H9 (cell line): Measurements from ENCODE around the gene CYFIP1. TPM values are rescaled to one million over a fixed set of nuclear protein-coding genes. Genes with fewer than 3 reads are reported as not detected.

ENCODE experiments used
- DNase-seq: peaks from one replicate; pipeline ENCODE4 v3.0.0-alpha.2; 2017
- H2AFZ ChIP-seq: one replicate; pipeline ENCODE4 v1.6.1; 2013; ENCODE audit warnings: mild to moderate bottlenecking, low read length, control low read depth, moderate library complexity
- H2AK5ac ChIP-seq: 2 replicates; pipeline ENCODE4 v1.6.1; 2013; ENCODE audit warnings: low read length, control low read depth, mixed read lengths; ENCODE audit not compliant: insufficient read length
- H2BK120ac ChIP-seq: one replicate; pipeline ENCODE4 v1.6.1; 2013; ENCODE audit warnings: low read depth, mild to moderate bottlenecking, low read length, control low read depth, inconsistent platforms; ENCODE audit not compliant: poor library complexity, severe bottlenecking
- H2BK12ac ChIP-seq: 2 replicates; pipeline ENCODE4 v1.6.1; 2013; ENCODE audit warnings: low read length, control low read depth, mixed read lengths, low read depth; ENCODE audit not compliant: insufficient read length
- H2BK15ac ChIP-seq: 2 replicates; pipeline ENCODE4 v1.6.1; 2013; ENCODE audit warnings: low read depth, low read length, control low read depth
- H2BK20ac ChIP-seq: one replicate; pipeline ENCODE4 v1.6.1; 2013; ENCODE audit warnings: low read depth, mild to moderate bottlenecking, low read length, control low read depth, inconsistent platforms; ENCODE audit not compliant: poor library complexity, severe bottlenecking
- H2BK5ac ChIP-seq: 2 replicates; pipeline ENCODE4 v1.6.1; 2013; ENCODE audit warnings: low read length, control low read depth, mixed read lengths; ENCODE audit not compliant: insufficient read length
- H3K14ac ChIP-seq: 2 replicates; pipeline ENCODE4 v1.6.1; 2013; ENCODE audit warnings: low read length, control low read depth; ENCODE audit not compliant: insufficient read depth
- H3K18ac ChIP-seq: 2 replicates; pipeline ENCODE4 v1.6.1; 2013; ENCODE audit warnings: low read depth, mild to moderate bottlenecking, mixed read lengths, low read length, control low read depth; ENCODE audit not compliant: insufficient read length
- H3K23ac ChIP-seq: 2 replicates; pipeline ENCODE4 v1.6.1; 2013; ENCODE audit warnings: low read length, control low read depth, mixed read lengths, low read depth; ENCODE audit not compliant: insufficient read length
- H3K23me2 ChIP-seq: 2 replicates; pipeline ENCODE4 v1.6.1; 2013; ENCODE audit warnings: low read depth, mild to moderate bottlenecking, mixed read lengths, low read length, control low read depth; ENCODE audit not compliant: insufficient read length, poor library complexity, severe bottlenecking
- H3K27ac ChIP-seq: 2 replicates; pipeline ENCODE4 v1.5.1; 2013; ENCODE audit warnings: low read length, control low read depth, mixed read lengths, low read depth; ENCODE audit not compliant: insufficient read length
- H3K27me3 ChIP-seq: 2 replicates; pipeline ENCODE4 v1.6.1; 2013; ENCODE audit warnings: low read length, control low read depth, inconsistent platforms; ENCODE audit not compliant: insufficient read depth
- H3K4ac ChIP-seq: 2 replicates; pipeline ENCODE4 v1.6.1; 2013; ENCODE audit warnings: low read depth, mild to moderate bottlenecking, control low read depth, inconsistent platforms, low read length, moderate library complexity
- H3K4me1 ChIP-seq: 2 replicates; pipeline ENCODE4 v1.6.1; 2013; ENCODE audit warnings: low read length, control low read depth, inconsistent platforms; ENCODE audit not compliant: insufficient read depth
- H3K4me2 ChIP-seq: 2 replicates; pipeline ENCODE4 v1.6.1; 2013; ENCODE audit warnings: low read length, control low read depth, mixed read lengths; ENCODE audit not compliant: insufficient read length, insufficient read depth
- H3K56ac ChIP-seq: 2 replicates; pipeline ENCODE4 v1.6.1; 2013; ENCODE audit warnings: low read depth, mild to moderate bottlenecking, mixed read lengths, low read length, control low read depth; ENCODE audit not compliant: insufficient read length
- H3K79me1 ChIP-seq: 2 replicates; pipeline ENCODE4 v1.6.1; 2013; ENCODE audit warnings: low read depth, mild to moderate bottlenecking, moderate library complexity, low read length, control low read depth, inconsistent platforms; ENCODE audit not compliant: insufficient read depth, poor library complexity, severe bottlenecking
- H3K79me2 ChIP-seq: 2 replicates; pipeline ENCODE4 v1.6.1; 2013; ENCODE audit warnings: low read length, control low read depth, inconsistent platforms; ENCODE audit not compliant: insufficient read depth
- H3K9ac ChIP-seq: 2 replicates; pipeline ENCODE4 v1.6.1; 2013; ENCODE audit warnings: low read length, control low read depth, mixed read lengths; ENCODE audit not compliant: insufficient read length; ENCODE audit errors: extremely low read depth
- H3K9me3 ChIP-seq: one replicate; pipeline ENCODE4 v1.6.1; 2013; ENCODE audit warnings: low read depth, low read length, inconsistent platforms; ENCODE audit not compliant: control insufficient read depth
- H3T11ph ChIP-seq: one replicate; pipeline ENCODE4 v1.6.1; 2013; ENCODE audit warnings: mild to moderate bottlenecking, low read length, control low read depth, inconsistent platforms
- H4K20me1 ChIP-seq: one replicate; pipeline ENCODE4 v1.6.1; 2013; ENCODE audit not compliant: control insufficient read depth, insufficient read length, insufficient read depth
- H4K5ac ChIP-seq: 2 replicates; pipeline ENCODE4 v1.6.1; 2013; ENCODE audit warnings: low read depth, mild to moderate bottlenecking, mixed read lengths, low read length, control low read depth; ENCODE audit not compliant: insufficient read length
- H4K8ac ChIP-seq: replicated peaks from 2 replicates; pipeline ENCODE4 v1.6.1; 2013; ENCODE audit warnings: low read length, control low read depth, mixed read lengths, low read depth; ENCODE audit not compliant: insufficient read length
- H4K91ac ChIP-seq: 2 replicates; pipeline ENCODE4 v1.6.1; 2013; ENCODE audit warnings: low read depth, mild to moderate bottlenecking, moderate library complexity, mixed read lengths, low read length, control low read depth; ENCODE audit not compliant: insufficient read length
- H3K27ac Mint-ChIP-seq, 3 experiments: 2 replicates in 2 of 3; 3 replicates in 1 of 3; pipeline ENCODE4 v1.8.0; 2020 to 2021; ENCODE audit warnings: mixed read lengths in 3 of 3, mild to moderate bottlenecking in 1 of 3, moderate library complexity in 1 of 3
- H3K27me3 Mint-ChIP-seq: 2 replicates; pipeline ENCODE4 v1.8.0; 2021; ENCODE audit warnings: low read depth, mild to moderate bottlenecking, moderate library complexity, mixed read lengths
- H3K36me3 Mint-ChIP-seq, 3 experiments: 2 replicates in 2 of 3; 3 replicates in 1 of 3; pipeline ENCODE4 v1.8.0; 2020 to 2021; ENCODE audit warnings: low read depth in 3 of 3, mixed read lengths in 3 of 3; ENCODE audit not compliant: insufficient read depth in 1 of 3
- H3K4me1 Mint-ChIP-seq, 2 experiments: 2 replicates each; pipeline ENCODE4 v1.8.0; 2020; ENCODE audit warnings: mixed read lengths in 2 of 2
- H3K4me3 Mint-ChIP-seq, 2 experiments: 2 replicates in 1 of 2; 3 replicates in 1 of 2; pipeline ENCODE4 v1.8.0; 2020 to 2021; ENCODE audit warnings: mild to moderate bottlenecking in 2 of 2, mixed read lengths in 2 of 2, moderate library complexity in 1 of 2
- H3K9me3 Mint-ChIP-seq, 2 experiments: 2 replicates in 1 of 2; 3 replicates in 1 of 2; pipeline ENCODE4 v1.8.0; 2020; ENCODE audit warnings: mild to moderate bottlenecking in 2 of 2, mixed read lengths in 2 of 2, moderate library complexity in 1 of 2
- CTCF ChIP-seq: fragments of 200-600 bp; sonication (generic); conservative IDR thresholded peaks from 3 replicates; pipeline ENCODE4 v1.8.0; 2021; ENCODE audit warnings: antibody characterized with exemption, mild to moderate bottlenecking
- WGBS: extraction: QIAGEN DNeasy Blood & Tissue Kit; methylation state at CpG from one replicate; pipeline ENCODE4 v1.1.7; 2013; ENCODE audit warnings: missing lambda C conversion rate, low lambda C conversion rate, mixed read lengths; ENCODE audit not compliant: insufficient read length; ENCODE audit errors: extremely low coverage; 5-methylcytosine and 5-hydroxymethylcytosine counted together
- total RNA-seq: library from RNA; stranded (reverse); gene quantifications from 2 replicates; pipeline ENCODE4 v1.2.1, GENCODE V29; 2021

CYFIP1 gene
- total RNA-seq, 1 experiment from 2014 or later, result 71.2 TPM

- Histone ChIP-seq H2AFZ (no peak overlapping the region), H2BK20ac (no peak overlapping the region), H3K9me3 (no peaks in the 10 kb centered on the region), H4K91ac (no peak overlapping the region), H3K4me1 (no peaks in the 10 kb centered on the region), H3T11ph (no peak overlapping the region), H4K8ac (no peak overlapping the region), H3K27ac (no peak overlapping the region), H2AK5ac (no peak overlapping the region), H2BK15ac (no peak overlapping the region), H3K79me2 (no peaks in the 10 kb centered on the region), H3K23ac (no peak overlapping the region), H2BK5ac (no peak overlapping the region), H2BK120ac (no peak overlapping the region), H3K9ac (no peak overlapping the region), H4K20me1 (peaks cover 3% of the 10 kb centered on the region), H3K4ac (no peak overlapping the region), H3K27me3 (no peaks in the 10 kb centered on the region), H3K14ac (no peak overlapping the region; the same call in 1 of the 2 replicates), H2BK12ac (no peak overlapping the region), H4K5ac (no peak overlapping the region), H3K79me1 (no peaks in the 10 kb centered on the region), H3K4me2 (no peak overlapping the region), H3K23me2 (no peaks in the 10 kb centered on the region), H3K56ac (no peak overlapping the region), H3K18ac (no peak overlapping the region)
- 0 out of 5 replicates have a peak, but pooled peaks cover 0 to 3% of the 10 kb centered on the region in 2 experiments for H3K9me3 Mint-ChIP-seq
- peak; percentile 61 for DNase-seq
- H3K4me1 Mint-ChIP-seq, result no peaks in the 10 kb centered on the region
- H3K4me3 Mint-ChIP-seq, result no peak overlapping the region
- no CpG with 5 or more reads among the region's 12 CpGs for WGBS
- no peaks in the 10 kb centered on the region for H3K27me3 Mint-ChIP-seq
- peaks cover 22 to 39% (median 36%) of the 10 kb centered on the region in 3 experiments for H3K36me3 Mint-ChIP-seq
- peak overlapping the region in 2 of 3 experiments; percentile 65 to 75; a peak in 5 of 7 replicates for H3K27ac Mint-ChIP-seq
- peak; percentile 55; the same call in 2 of the 3 replicates for TF ChIP-seq CTCF
Measured at GRCh38 chr15:22902578-22902977, 77.6 kb downstream of the CYFIP1 start.
